Measurements from ENCODE around the gene AFG3L2.

GRCh38 chr18:12423393-12423792, 46.4 kb upstream of the AFG3L2 start:
- TF ChIP-seq CTCF (IDR thresholded peaks at IDR 0.05) (no peak), POLR2A (IDR thresholded peaks at IDR 0.05) (no peak), EP300 (IDR thresholded peaks at IDR 0.05) (no peak)
